ENCODE results near the gene IVD. TPM values are rescaled to one million over a fixed set of nuclear protein-coding genes. Genes with fewer than 3 reads are reported as not detected.

Gene IVD
- total RNA-seq, 1 donor from 2014 or later, result 115 TPM

DNA sequence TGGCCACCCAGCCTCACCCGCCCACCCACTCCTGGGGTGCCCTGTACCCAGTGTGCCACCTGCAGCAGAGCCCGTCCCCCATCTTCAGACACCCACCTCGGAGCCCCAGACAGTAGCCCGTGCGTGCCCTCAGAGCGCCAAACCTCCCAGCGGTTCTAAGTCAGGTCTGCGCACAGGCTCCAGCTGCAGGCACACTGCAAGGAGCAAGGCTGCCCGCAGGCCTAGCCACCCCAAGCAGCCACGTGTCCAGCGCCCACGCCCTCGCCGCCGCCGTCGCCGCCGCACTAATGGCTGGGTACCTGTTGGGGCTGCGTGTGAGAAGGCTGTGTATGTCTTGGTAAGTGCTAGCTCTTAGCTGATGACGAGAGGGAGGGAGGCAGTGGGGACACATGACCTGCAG is 56.4 kb downstream of the IVD start:
- peak; percentile 57 for DNase-seq
- no peaks in the 10 kb centered on the region for H3K9me3 ChIP-seq
- TF ChIP-seq, protein P1, sequence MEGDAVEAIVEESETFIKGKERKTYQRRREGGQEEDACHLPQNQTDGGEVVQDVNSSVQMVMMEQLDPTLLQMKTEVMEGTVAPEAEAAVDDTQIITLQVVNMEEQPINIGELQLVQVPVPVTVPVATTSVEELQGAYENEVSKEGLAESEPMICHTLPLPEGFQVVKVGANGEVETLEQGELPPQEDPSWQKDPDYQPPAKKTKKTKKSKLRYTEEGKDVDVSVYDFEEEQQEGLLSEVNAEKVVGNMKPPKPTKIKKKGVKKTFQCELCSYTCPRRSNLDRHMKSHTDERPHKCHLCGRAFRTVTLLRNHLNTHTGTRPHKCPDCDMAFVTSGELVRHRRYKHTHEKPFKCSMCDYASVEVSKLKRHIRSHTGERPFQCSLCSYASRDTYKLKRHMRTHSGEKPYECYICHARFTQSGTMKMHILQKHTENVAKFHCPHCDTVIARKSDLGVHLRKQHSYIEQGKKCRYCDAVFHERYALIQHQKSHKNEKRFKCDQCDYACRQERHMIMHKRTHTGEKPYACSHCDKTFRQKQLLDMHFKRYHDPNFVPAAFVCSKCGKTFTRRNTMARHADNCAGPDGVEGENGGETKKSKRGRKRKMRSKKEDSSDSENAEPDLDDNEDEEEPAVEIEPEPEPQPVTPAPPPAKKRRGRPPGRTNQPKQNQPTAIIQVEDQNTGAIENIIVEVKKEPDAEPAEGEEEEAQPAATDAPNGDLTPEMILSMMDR (IDR thresholded peaks at IDR 0.05), result no peak
- peaks cover 3% of the 10 kb centered on the region for H3K4me1 ChIP-seq
- H3K27me3 ChIP-seq, result no peaks in the 10 kb centered on the region
- H3K4me3 ChIP-seq, result no peak overlapping the region
- intact Hi-C loops (cut with DNase I), result no loop called here
- no peak for ATAC-seq
- no peak overlapping the region for H3K27ac ChIP-seq
- H3K36me3 ChIP-seq, result peaks cover 75% of the 10 kb centered on the region

DNA sequence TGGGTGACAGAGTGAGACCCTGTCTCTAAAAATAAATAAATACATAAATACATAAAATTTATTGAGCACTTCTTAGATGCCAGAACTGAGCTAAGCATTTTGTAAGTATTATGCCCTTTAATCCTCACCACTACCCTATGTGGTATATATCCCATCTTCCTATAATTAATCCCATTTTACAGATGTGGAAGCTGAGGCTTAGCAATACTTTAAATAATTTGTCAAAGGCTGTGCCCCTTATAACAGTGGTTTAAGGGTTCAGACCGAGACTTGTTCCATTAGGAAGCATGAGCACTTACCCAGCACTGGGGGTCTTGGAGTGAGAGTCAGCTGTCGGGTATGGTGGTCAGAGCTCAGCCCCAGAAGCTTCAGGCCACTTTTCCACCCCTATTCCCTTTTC is 57.7 kb downstream of the IVD start:
- H3K9me3 ChIP-seq, result no peaks in the 10 kb centered on the region
- H3K27me3 ChIP-seq, result no peaks in the 10 kb centered on the region
- ATAC-seq (no peak), DNase-seq (no peak)
- intact Hi-C loops (cut with DNase I), result no loop called here
- peaks cover 75% of the 10 kb centered on the region for H3K36me3 ChIP-seq
- H3K27ac ChIP-seq, result no peak overlapping the region
- H3K4me1 ChIP-seq, result peaks cover 3% of the 10 kb centered on the region
- TF ChIP-seq, protein P1 (IDR thresholded peaks at IDR 0.05), result no peak
- no peak overlapping the region for H3K4me3 ChIP-seq

DNA sequence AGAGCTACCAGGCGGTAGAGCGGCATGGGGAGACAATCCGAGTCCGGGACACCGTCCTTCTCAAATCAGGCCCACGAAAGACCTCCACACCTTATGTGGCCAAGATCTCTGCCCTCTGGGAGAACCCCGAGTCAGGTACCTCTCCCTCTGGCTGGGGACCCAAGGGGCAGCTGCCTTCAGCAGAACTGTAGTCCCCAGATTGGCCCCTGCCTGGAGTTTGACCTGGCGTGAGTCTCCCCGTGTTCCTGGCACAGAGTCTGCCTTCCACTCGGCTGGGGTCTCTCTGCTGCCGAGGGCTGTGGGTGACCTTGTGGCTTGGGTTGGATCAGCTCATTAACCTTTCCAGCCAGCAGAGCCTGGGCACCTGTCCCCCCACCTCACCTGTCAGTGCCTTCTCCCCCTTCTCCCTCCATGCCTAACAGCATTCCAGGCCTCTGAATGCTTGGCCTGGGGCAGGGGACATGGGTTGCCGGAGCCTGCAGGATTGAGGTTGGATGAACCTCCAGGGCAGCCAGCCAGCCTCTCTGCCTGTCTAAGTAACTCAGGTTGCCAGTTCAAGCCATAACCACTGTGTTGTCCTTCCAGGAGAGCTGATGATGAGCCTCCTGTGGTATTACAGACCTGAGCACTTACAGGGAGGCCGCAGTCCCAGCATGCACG is 58.4 kb downstream of the IVD start:
- no peak for ATAC-seq
- DNase-seq, result peak; percentile 43
- H3K4me1 ChIP-seq, result peaks cover 3% of the 10 kb centered on the region
- no peak overlapping the region for H3K4me3 ChIP-seq
- intact Hi-C loops (cut with DNase I), result no loop called here
- no peaks in the 10 kb centered on the region for H3K27me3 ChIP-seq
- peaks cover 70% of the 10 kb centered on the region for H3K36me3 ChIP-seq
- H3K27ac ChIP-seq, result no peak overlapping the region
- TF ChIP-seq, protein P1 (IDR thresholded peaks at IDR 0.05), result no peak
- H3K9me3 ChIP-seq, result no peaks in the 10 kb centered on the region

DNA sequence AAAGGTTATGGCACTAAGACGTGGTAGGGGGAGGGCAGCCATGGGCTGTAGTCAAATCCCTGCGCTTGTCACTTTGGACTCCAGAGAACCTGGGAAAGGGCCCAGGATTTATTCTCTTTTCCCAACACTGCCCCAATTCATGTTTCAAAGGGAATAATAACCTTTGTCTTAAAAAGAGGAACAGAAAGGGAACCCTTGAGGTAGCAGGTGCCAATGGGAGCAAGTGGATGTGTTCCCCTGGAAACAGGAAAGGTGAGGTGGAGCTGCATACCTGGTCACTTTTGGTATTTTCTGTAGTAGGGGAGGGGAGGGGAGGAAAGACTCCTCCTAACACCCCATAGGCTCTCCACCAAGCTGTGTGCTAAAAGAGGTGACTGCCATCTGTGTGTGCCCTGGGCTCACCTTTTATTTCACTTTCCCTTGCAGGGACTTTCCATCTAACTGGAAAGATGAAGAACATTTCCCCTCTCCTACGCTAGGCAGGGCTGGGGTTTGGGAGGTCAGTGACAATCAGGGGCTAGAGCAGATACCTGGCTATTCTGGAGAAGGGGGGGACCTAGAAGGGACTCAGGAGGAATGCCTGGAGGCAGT is 59.1 kb downstream of the IVD start:
- Histone ChIP-seq H3K4me1 (peaks cover 3% of the 10 kb centered on the region), H3K9me3 (no peaks in the 10 kb centered on the region), H3K27ac (no peak overlapping the region), H3K27me3 (no peaks in the 10 kb centered on the region), H3K4me3 (no peak overlapping the region), H3K36me3 (peaks cover 63% of the 10 kb centered on the region)
- intact Hi-C loops (cut with DNase I), result no loop called here
- ATAC-seq, result peak; percentile 40
- TF ChIP-seq, protein P1 (IDR thresholded peaks at IDR 0.05), result no peak
- DNase-seq, result no peak

DNA sequence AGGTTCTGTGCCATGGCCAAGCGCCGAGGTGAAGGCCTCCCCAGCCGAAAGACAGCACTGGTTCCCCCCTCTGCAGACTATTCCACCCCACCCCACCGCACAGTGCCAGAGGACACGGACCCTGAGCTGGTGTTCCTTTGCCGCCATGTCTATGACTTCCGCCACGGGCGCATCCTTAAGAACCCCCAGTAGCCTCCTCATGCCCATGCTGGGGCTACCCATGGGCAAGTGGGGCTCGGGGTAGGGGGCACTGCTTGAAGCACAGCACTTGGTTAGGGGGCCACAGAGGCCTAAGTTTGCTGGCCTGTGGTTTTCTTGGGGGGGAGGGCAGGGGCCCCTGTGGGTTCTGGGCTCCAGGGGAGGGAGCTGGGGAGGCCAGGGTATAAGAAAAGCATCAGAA is 60.3 kb downstream of the IVD start:
- no peak overlapping the region for H3K27ac ChIP-seq
- peaks cover 50% of the 10 kb centered on the region for H3K36me3 ChIP-seq

More for the DNA sequence above, 60.3 kb downstream of the IVD start:
- TF ChIP-seq, protein P1 (IDR thresholded peaks at IDR 0.05), result no peak
- intact Hi-C loops (cut with DNase I), result no loop called here
- Histone ChIP-seq H3K9me3 (no peaks in the 10 kb centered on the region), H3K4me3 (no peak overlapping the region), H3K4me1 (peaks cover 11% of the 10 kb centered on the region), H3K27me3 (no peaks in the 10 kb centered on the region)
- no peak for ATAC-seq
- peak; percentile 56 for DNase-seq
